K562 (cell line): ENCODE results near the gene ADCY1.

ENCODE experiments used
- CHD1 ChIP-seq: fragments of 200-600 bp; sonication (generic); IDR thresholded peaks from one replicate; pipeline ENCODE4 v1.6.1; 2012; ENCODE audit warnings: mild to moderate bottlenecking, moderate library complexity, low read length, inconsistent platforms
- CREB3 ChIP-seq: fragments of 450-650 bp; conservative IDR thresholded peaks from 2 replicates; pipeline ENCODE4 v1.6.1; 2016; ENCODE audit warnings: missing genetic modification characterization, low read depth, mild to moderate bottlenecking, missing compliant biosample characterization, moderate library complexity
- CTCF ChIP-seq, 3 experiments: IDR thresholded peaks in 2 of 3; conservative IDR thresholded peaks in 1 of 3; 2 replicates each; pipeline ENCODE4 v1.5.1; 2011 to 2012; ENCODE audit warnings: low read length in 3 of 3, mild to moderate bottlenecking in 3 of 3, control low read depth in 2 of 3, improper control_type of control experiment in 1 of 3, inconsistent platforms in 1 of 3, low read depth in 1 of 3, mixed read lengths in 1 of 3, moderate library complexity in 1 of 3; ENCODE audit not compliant: insufficient read depth in 2 of 3
- MYC ChIP-seq, 2 experiments: fragments of 250-450 bp in 1 of 2; sonication (Bioruptor Pico) in 1 of 2; IDR thresholded peaks; 2 replicates each; pipeline versions ENCODE4 v1.5.1 to v1.6.1; 2012 to 2021; ENCODE audit warnings: low read depth in 2 of 2, borderline replicate concordance in 1 of 2, improper control_type of control experiment in 1 of 2, low read length in 1 of 2, mild to moderate bottlenecking in 1 of 2, moderate library complexity in 1 of 2
- NELFE ChIP-seq: IDR thresholded peaks from 2 replicates; pipeline ENCODE4 v1.6.1; 2011; ENCODE audit warnings: mild to moderate bottlenecking; ENCODE audit not compliant: insufficient read depth, insufficient read length
- RERE ChIP-seq: sonication (generic); formaldehyde crosslinking; IDR thresholded peaks from 2 replicates; pipeline ENCODE4 v1.8.0; 2023; ENCODE audit warnings: missing genetic modification reagents, mild to moderate bottlenecking, borderline replicate concordance
- RFX1 ChIP-seq: fragments of 450-650 bp; IDR thresholded peaks from 2 replicates; pipeline ENCODE4 v1.6.1; 2016; ENCODE audit warnings: mild to moderate bottlenecking, moderate library complexity
- SIN3A ChIP-seq, 2 experiments: fragments of 150-350 bp in 1 of 2; IDR thresholded peaks; 2 replicates each; pipeline ENCODE4 v1.6.1; 2011 to 2016; ENCODE audit warnings: borderline replicate concordance in 2 of 2, low read depth in 2 of 2, low read length in 2 of 2, mild to moderate bottlenecking in 2 of 2, moderate library complexity in 2 of 2; ENCODE audit not compliant: control insufficient read depth in 1 of 2
- TCF15 ChIP-seq: fragments of 250-450 bp; sonication (Bioruptor Pico); IDR thresholded peaks from 2 replicates; pipeline ENCODE4 v1.8.0; 2022; ENCODE audit warnings: moderate library complexity, mild to moderate bottlenecking, inconsistent platforms
- ZNF449 ChIP-seq: fragments of 250-450 bp; sonication (Bioruptor Pico); IDR thresholded peaks from 2 replicates; pipeline ENCODE4 v1.8.0; 2022; ENCODE audit warnings: moderate library complexity, mild to moderate bottlenecking, inconsistent platforms

GRCh38 chr7:45695249-45695995 is 121.3 kb downstream of the ADCY1 start:
- TF ChIP-seq SIN3A (IDR thresholded peaks at IDR 0.05; ENCODE audit: borderline replicate concordance in 2 of 2, control insufficient read depth in 1 of 2, low read depth in 2 of 2, low read length in 2 of 2) = no peak
- no peak for TF ChIP-seq ZNF449
- TF ChIP-seq RFX1 = no peak
- TF ChIP-seq CHD1 = no peak
- TF ChIP-seq TCF15 = no peak
- TF ChIP-seq MYC (IDR thresholded peaks at IDR 0.05; ENCODE audit: low read depth, low read length) = no peak
- TF ChIP-seq MYC (CRISPR knock-in tag; IDR thresholded peaks at IDR 0.05; ENCODE audit: borderline replicate concordance, low read depth) = no peak
- TF ChIP-seq CTCF (IDR thresholded peaks at IDR 0.05 in 2 of 3, conservative IDR thresholded peaks at IDR 0.05 in 1 of 3; ENCODE audit: insufficient read depth in 2 of 3, low read depth in 1 of 3, low read length in 3 of 3) = no peak
- TF ChIP-seq NELFE = no peak
- TF ChIP-seq RERE (CRISPR knock-in tag) = no peak
- no peak for TF ChIP-seq CREB3 (tag)
